Spleen (tissue), 11 donors: ENCODE results near the gene TMEM158. TPM values are rescaled to one million over a fixed set of nuclear protein-coding genes. Genes with fewer than 3 reads are reported as not detected.

Experiments
- DNase-seq: peaks from one replicate; pipeline ENCODE4 v3.0.0-alpha.2; 2020
- H3K27ac ChIP-seq, 8 donors: fragments of 200-600 bp; sonication (generic) in 7 of 8; 1 replicate in 4 of 8; 2 replicates in 4 of 8; pipeline versions ENCODE4 v1.5.0 to v1.8.0; 2016 to 2021; ENCODE audit warnings: inconsistent platforms in 4 of 8, mild to moderate bottlenecking in 4 of 8, moderate library complexity in 1 of 8
- H3K27me3 ChIP-seq, 7 donors: fragments of 200-600 bp; sonication (generic) in 6 of 7; replicated peaks in 1 of 7; 1 replicate in 4 of 7; 2 replicates in 3 of 7; pipeline versions ENCODE4 v1.5.0 to v1.8.0; 2016 to 2021; ENCODE audit warnings: inconsistent platforms in 3 of 7, mild to moderate bottlenecking in 1 of 7
- H3K36me3 ChIP-seq, 6 donors: fragments of 200-600 bp; sonication (generic) in 5 of 6; 1 replicate in 4 of 6; 2 replicates in 2 of 6; pipeline versions ENCODE4 v1.5.0 to v1.8.0; 2016 to 2021; ENCODE audit warnings: inconsistent platforms in 2 of 6
- H3K4me1 ChIP-seq, 6 donors: fragments of 200-600 bp; sonication (generic) in 5 of 6; 1 replicate in 3 of 6; 2 replicates in 3 of 6; pipeline versions ENCODE4 v1.5.0 to v1.8.0; 2016 to 2021; ENCODE audit warnings: inconsistent platforms in 3 of 6
- H3K4me3 ChIP-seq, 8 donors: fragments of 200-600 bp; sonication (generic) in 7 of 8; 1 replicate in 4 of 8; 2 replicates in 4 of 8; pipeline versions ENCODE4 v1.5.0 to v1.8.0; 2016 to 2021; ENCODE audit warnings: inconsistent platforms in 4 of 8, mild to moderate bottlenecking in 4 of 8, moderate library complexity in 2 of 8
- H3K9me3 ChIP-seq, 8 donors: fragments of 200-600 bp; sonication (generic) in 7 of 8; 1 replicate in 4 of 8; 2 replicates in 4 of 8; pipeline versions ENCODE4 v1.5.0 to v1.8.0; 2016 to 2021; ENCODE audit warnings: inconsistent platforms in 4 of 8
- CTCF ChIP-seq, 11 experiments: fragments of 200-600 bp in 7 of 11; fragments of 450-650 bp in 4 of 11; sonication (generic) in 4 of 11; IDR thresholded peaks in 8 of 11; conservative IDR thresholded peaks in 3 of 11; 1 replicate in 7 of 11; 2 replicates in 4 of 11; pipeline versions ENCODE4 v1.4.0 to v1.8.0; 2016 to 2021; ENCODE audit warnings: antibody characterized with exemption in 11 of 11, inconsistent platforms in 4 of 11, mild to moderate bottlenecking in 1 of 11
- POLR2A ChIP-seq, 3 donors: fragments of 450-650 bp; IDR thresholded peaks; one replicate each; pipeline ENCODE4 v1.5.1; 2017; ENCODE audit warnings: antibody characterized with exemption in 3 of 3, mild to moderate bottlenecking in 1 of 3
- POLR2AphosphoS5 ChIP-seq, 3 donors: sonication (generic); formaldehyde crosslinking; IDR thresholded peaks; one replicate each; pipeline ENCODE4 v1.5.1; 2017; ENCODE audit warnings: antibody characterized with exemption in 3 of 3
- WGBS, 5 donors: extraction: QIAGEN DNeasy Blood & Tissue Kit in 3 of 5; methylation state at CpG; one replicate each; pipeline versions ENCODE4 v1.1.5 to v1.1.7; 2013 to 2018; 5-methylcytosine and 5-hydroxymethylcytosine counted together
- intact Hi-C: fragments of 100-400 bp; cut with DNase I; formaldehyde crosslinking; loops from one replicate; pipeline ENCODE4 v1.15.0; 2023; ENCODE audit warnings: low total_unique reads
- polyA plus RNA-seq, 3 donors: library from polyadenylated mRNA; stranded (reverse); fragments of 200-250 nt; gene quantifications; one replicate each; pipeline ENCODE4 v1.2.1, GENCODE V29; 2013
- total RNA-seq, 7 donors: library from RNA; depleted of rRNA in 3 of 7; stranded (reverse); fragments of >200 nt in 3 of 7; fragmentation: NEBNext Ultra II Directional in 4 of 7; extraction: Animal tissue kit (Norgen Biotek cat#: 25700) in 4 of 7; gene quantifications; one replicate each; pipeline versions ENCODE4 v1.1.0 to v1.2.1, GENCODE V29; 2016 to 2021
- donor health status: healthy with polysubstance abuse.
- donor health status: DM: no; HTN: no; CAD: no; lungs with moderate emphysema.
- donor health status: DM: no; HTN: no; CAD: no.
- donor health status: Bipolar disorder and iron deficiency.
- donor health status: healthy.
- donor health status: DM: no; HTN: no; CAD: no.
- donor health status: DM: yes; HTN: yes; CAD: no.

The TMEM158 gene
- total and polyA plus RNA-seq, 10 donors = 0.26 to 1.7 (median 0.79) TPM; not detected in 1

DNA sequence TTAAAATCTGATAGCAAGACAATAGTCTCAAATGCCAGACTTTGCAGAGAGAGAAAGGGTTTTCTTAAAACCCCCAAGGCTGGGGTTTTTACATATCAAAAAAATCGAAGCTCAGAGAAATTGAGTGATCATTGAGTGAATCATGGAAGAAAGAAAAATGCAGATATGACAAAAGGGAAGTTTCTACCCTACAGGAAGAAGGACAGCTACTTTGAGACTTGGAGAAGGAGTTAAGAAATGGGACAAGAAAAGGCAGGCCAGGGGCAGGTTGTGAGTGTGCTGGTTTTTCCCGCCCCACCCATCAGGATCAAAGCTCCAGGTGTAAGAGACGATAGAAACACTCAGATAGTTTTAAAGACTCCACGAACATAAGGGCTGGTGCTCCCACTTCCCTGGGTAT, 18.6 kb downstream of the TMEM158 start:
- H3K27ac ChIP-seq = no peak overlapping the region
- TF ChIP-seq POLR2A (IDR thresholded peaks at IDR 0.05) = no peak
- intact Hi-C loops = no loop called here
- peaks cover 0 to 23% (median 0%) of the 10 kb centered on the region in 7 donors for H3K27me3 ChIP-seq
- no peak overlapping the region for H3K4me3 ChIP-seq
- H3K9me3 ChIP-seq = no peaks in the 10 kb centered on the region
- no peak for DNase-seq
- WGBS, 5 donors = 76 to 84% (median 79%) methylated on average over 4 of the region's 4 CpGs
- H3K4me1 ChIP-seq = peaks cover 0 to 10% (median 0%) of the 10 kb centered on the region in 6 donors
- no peaks in the 10 kb centered on the region for H3K36me3 ChIP-seq

- Histone ChIP-seq H3K27ac (no peak overlapping the region), H3K4me3 (no peak overlapping the region), H3K27me3 (peaks cover 0 to 3% (median 0%) of the 10 kb centered on the region in 7 donors), H3K9me3 (no peaks in the 10 kb centered on the region), H3K4me1 (peaks cover 0 to under 1% (median 0%) of the 10 kb centered on the region in 6 donors), H3K36me3 (no peaks in the 10 kb centered on the region)
- TF ChIP-seq POLR2A (IDR thresholded peaks at IDR 0.05) (no peak), POLR2AphosphoS5 (IDR thresholded peaks at IDR 0.05) (no peak), CTCF (IDR thresholded peaks at IDR 0.05 in 8 of 11, conservative IDR thresholded peaks at IDR 0.05 in 3 of 11) (no peak)
- DNase-seq = no peak
- intact Hi-C loops = no loop called here
These were observed 21.0 kb downstream of the TMEM158 start for GRCh38 chr3:45205126-45205525.

GRCh38 chr3:45204136-45204535, 22.0 kb downstream of the TMEM158 start:
- no peaks in the 10 kb centered on the region for H3K9me3 ChIP-seq
- H3K36me3 ChIP-seq = no peaks in the 10 kb centered on the region
- whole genome bisulfite sequencing, 5 donors = 46 to 66% (median 63%) methylated on average over 3 of the region's 3 CpGs
- no peak for DNase-seq
- H3K27ac ChIP-seq = no peak overlapping the region
- H3K4me1 ChIP-seq = no peaks in the 10 kb centered on the region
- peaks cover 0 to 5% (median 0%) of the 10 kb centered on the region in 7 donors for H3K27me3 ChIP-seq
- intact Hi-C loops = no loop called here
- H3K4me3 ChIP-seq = no peak overlapping the region
- TF ChIP-seq POLR2AphosphoS5 (IDR thresholded peaks at IDR 0.05) (no peak), CTCF (IDR thresholded peaks at IDR 0.05 in 8 of 11, conservative IDR thresholded peaks at IDR 0.05 in 3 of 11) (no peak), POLR2A (IDR thresholded peaks at IDR 0.05) (no peak)

DNA sequence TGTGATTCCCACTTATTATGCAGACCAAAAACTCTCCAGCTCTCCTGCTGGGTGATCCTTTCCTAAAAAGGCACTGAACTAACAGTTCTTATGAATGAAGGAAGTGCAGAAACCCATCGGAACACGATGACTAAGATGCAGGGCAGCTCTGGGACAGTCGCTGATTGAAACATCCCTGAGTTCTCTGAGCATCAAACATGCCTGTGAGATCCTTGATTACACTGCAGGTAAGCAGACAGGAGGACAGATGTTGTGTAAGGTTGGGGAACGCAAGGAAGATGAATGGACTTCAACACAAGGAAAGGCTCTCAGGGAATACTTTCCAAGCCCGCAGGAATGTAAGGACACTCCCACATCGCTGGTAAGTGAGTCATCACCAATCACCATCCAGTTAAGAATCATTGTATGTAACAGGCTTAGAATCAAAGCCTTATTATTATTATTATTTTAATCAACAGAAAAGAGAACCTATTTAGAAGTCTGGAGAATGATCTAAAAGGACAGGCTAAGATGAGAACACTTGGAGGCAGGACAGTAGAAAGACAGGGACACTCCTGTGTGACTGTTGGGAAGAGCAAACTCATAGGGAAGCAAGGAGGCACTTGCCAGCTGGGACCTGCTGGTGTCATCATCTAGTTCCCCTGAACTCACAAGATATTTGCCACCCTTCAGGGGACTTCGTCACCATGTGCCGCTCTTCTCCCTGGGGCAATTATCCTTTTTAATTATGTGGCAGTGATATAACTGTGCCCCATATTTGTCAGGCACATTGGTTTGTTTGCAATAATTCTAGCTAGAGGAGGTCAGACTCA, 26.0 kb downstream of the TMEM158 start:
- DNase-seq = no peak
- Histone ChIP-seq H3K27ac (no peak overlapping the region), H3K27me3 (peaks cover 0 to 15% (median 0%) of the 10 kb centered on the region in 7 donors), H3K36me3 (no peaks in the 10 kb centered on the region), H3K4me3 (no peak overlapping the region), H3K4me1 (no peaks in the 10 kb centered on the region), H3K9me3 (no peaks in the 10 kb centered on the region)
- intact Hi-C loops = no loop called here
- TF ChIP-seq CTCF (IDR thresholded peaks at IDR 0.05 in 8 of 11, conservative IDR thresholded peaks at IDR 0.05 in 3 of 11) (no peak), POLR2A (IDR thresholded peaks at IDR 0.05) (no peak), POLR2AphosphoS5 (IDR thresholded peaks at IDR 0.05) (no peak)
- 73 to 90% (median 80%) methylated on average over 8 of the region's 8 CpGs for WGBS, 5 donors
